ENCODE results near the gene PSIP1.

- TF ChIP-seq CTCF (IDR thresholded peaks at IDR 0.05; ENCODE audit: low read length) (no peak), EZH2 (IDR thresholded peaks at IDR 0.05; ENCODE audit: borderline replicate concordance, low read length) (no peak)
These were observed 88.8 kb downstream of the PSIP1 start for GRCh38 chr9:15421990-15422371.

Data from OCI-LY1 (cell line).